Right renal pelvis (tissue), 4 donors: Measurements from ENCODE around the gene TRAT1. TPM values are rescaled to one million over a fixed set of nuclear protein-coding genes. Genes with fewer than 3 reads are reported as not detected.
"Not testable (repeated sequence)": the region's sequence is repeated elsewhere in the genome, so short reads cannot be mapped to it uniquely, and the experiment has no call there.

Experiments used
- DNase-seq, 4 donors: peaks; one replicate each; pipeline ENCODE4 v3.0.0-alpha.2; 2013; ENCODE audit warnings: low read depth in 4 of 4, low spot score in 3 of 4, missing footprints in 1 of 4
- polyA plus RNA-seq, 4 donors: library from polyadenylated mRNA; unstranded; fragments of 120-200 nt; gene quantifications; one replicate each; pipeline ENCODE4 v1.2.1, GENCODE V29; 2013; ENCODE audit not compliant: insufficient read length in 4 of 4

Gene TRAT1, protein sequence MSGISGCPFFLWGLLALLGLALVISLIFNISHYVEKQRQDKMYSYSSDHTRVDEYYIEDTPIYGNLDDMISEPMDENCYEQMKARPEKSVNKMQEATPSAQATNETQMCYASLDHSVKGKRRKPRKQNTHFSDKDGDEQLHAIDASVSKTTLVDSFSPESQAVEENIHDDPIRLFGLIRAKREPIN
- under 1 TPM in 2 of 4 donors, not detected in 2; 0.21 to 0.22 TPM for polyA plus RNA-seq

DNA sequence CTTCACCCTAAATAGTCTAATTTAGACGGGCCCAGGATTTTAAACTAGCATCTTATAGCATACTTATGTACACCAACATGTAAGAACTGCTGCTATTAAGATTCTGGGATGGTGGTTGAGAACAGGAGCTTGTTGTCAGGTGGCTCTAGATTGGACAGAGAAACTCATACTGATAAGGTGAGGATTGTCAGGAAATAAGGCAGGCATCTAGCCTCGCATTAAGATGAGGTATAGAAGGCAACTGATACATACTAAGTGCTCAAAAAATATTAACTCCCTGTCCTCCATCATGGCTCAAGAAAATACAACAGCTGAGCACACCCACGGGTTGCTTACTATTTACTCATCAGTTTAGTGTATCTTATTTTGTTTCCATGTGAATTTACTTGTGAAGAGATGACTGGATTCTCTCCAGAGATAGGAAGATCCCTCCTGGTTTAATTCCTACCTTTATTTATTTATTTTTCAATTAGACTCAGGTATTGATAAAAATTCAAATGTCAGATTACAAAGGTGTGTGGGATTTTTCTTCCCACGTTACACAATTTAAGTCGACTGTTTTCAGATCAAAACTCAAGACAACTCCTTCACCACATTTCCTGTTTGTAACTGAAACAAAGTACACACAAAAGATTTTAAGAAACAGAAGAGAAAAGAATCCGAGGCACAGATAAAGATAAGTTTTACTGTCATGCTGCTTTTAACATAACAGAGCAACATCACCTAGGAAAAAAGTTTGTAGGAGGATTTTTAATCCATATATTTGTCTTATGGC lies at the start of gene TRAT1:
Gene TRAT1, plus strand, starts transcription at position 664 of the 775 bp plus-strand sequence. CDS start 142 bp downstream, outside the sequence.
- no peak for DNase-seq

GRCh38 chr3:108775649-108776048 lies 46.9 kb upstream of the TRAT1 start:
- DNase-seq = no peak

DNA sequence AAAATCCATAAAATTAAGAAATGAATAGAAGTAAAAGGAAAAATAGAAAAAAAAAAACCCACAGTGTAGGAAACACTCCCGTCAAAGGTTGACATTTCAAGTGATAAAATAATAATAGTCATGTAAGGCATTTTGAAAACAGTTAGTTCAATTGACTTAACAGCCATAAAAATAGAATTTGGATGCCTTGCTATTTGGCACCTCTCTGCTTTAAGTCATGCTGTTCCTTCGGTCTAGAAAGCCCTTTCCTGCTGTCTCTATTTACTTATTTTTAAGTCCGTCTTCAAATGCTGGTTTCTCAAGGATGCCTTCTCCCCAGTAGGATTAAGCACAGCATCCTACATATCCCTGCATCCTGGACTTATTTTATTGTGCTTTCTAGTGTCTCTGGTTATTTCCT lies 43.1 kb upstream of the TRAT1 start:
- no peak for DNase-seq

DNA sequence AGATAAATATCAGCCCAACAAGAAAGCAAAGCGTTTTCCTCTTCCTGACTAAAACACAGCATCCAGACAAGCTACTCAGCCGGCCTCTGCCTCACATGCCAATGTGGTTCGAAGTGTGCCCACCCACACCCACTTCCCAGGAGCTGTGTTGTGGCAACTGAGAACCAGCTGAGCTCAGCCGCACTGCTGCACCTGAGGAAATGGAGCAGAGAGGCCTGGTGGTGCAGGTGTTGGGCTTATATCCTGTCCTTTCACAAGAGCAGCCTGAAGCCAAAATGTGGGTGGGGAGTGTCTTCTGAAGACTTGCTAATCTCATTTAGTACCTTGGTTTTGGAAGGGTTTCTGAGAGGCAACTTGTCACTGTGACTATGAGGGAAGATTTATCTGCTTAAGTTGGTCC lies 42.4 kb upstream of the TRAT1 start:
- DNase-seq = no peak

GRCh38 chr3:108791473-108791872 lies 31.1 kb upstream of the TRAT1 start:
- no peak for DNase-seq

DNA sequence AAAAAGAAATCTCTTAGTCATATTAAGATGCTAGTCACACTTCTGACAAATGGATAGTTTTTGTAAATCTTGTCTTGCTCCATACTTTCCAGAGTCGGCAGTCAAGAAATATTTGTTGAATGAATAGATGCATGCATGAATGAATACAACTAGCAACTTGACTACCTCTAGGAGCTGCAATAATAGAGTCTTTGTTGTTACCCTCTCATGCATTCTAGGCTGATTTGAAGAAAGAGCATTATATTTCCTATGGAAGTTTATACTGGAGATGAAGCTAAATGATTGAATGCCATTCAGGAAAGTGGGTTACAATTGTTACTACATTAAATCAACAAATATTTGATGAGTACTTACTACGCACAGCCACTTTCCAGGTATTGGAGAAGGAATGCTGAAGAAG lies 18.1 kb upstream of the TRAT1 start:
- DNase-seq = peak in 1 of 4 donors; percentile 0

DNA sequence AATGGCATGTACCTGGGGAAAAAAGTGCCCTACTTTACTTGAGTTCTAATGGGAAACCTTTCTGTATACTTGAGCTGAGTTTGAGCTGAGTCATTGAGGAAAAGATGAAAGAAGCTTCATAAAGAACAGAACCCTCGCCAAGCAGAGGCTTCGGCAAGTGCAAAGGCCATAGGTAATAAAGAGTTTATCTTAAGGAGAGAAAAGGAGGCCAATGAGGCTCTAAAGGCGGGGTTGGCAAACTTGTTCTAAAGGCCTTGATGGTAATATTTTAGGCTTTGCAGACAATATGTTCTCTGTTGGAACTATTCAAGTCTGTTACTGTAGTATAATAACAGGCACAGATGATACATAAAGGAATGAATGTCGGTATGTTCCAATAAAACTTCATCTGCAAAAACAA lies 17.6 kb upstream of the TRAT1 start:
- DNase-seq = no peak

DNA sequence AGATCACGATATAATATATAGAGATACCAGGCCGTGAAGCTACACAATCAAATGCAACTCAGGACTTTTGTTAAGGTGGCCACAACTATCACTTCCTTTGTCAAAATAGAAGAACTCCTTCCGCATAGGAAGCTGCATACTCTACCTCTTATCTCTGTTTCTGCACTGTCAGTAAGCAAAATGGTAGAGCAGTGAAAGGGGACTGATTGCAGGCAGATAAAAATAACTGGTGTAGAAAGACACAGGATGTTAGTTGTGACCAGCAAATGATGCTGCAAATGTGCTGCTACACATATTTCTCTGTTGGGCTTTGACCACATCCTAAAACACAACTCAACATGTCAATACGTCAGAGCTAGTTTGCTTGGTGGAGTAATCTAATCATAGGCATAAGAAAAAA lies 16.3 kb upstream of the TRAT1 start:
- DNase-seq = no peak

DNA sequence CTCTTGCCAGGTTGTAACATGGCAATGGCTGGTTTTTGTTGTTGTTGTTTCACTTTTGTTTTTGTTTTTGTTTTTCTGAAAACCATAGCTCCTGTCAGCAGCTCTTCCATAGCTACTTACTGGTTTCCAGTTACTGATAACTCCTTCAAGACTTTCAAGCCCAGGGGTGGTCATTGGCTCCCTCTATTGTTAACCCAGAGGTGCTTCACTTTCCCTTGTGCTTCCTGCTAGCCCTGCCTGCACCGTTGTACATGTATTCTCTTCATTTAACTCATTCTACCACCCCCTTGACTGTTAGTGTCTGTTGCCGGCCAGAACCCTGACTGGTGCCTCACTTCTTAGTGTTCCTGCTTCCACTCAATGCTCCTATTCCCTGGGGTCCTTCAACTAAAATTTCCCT lies 4.2 kb upstream of the TRAT1 start:
- no peak for DNase-seq

- no peak for DNase-seq
Observed at GRCh38 chr3:108820586-108820985, 2.0 kb upstream of the TRAT1 start.

DNA sequence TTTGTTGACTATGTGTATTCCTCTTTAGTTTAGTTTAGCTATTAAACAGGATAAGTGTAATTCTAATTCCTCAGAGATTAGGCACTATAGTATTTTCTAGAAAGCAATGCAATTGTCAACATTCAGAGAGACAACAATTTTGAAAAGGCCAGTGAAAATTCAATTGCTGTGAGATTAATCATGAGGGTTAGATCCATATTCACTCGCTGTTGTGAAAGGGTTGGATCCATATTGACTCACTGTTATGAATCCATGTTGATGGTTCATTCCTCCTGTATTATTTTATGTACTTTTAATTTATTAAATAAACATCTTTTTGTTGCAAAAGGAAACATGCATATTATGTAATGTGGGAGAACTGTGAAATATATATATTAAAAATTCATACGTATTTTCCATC lies 641 bp downstream of the TRAT1 start:
- no peak for DNase-seq

GRCh38 chr3:108823803-108824202 lies 1.2 kb downstream of the TRAT1 start:
- DNase-seq = not testable (repeated sequence)

GRCh38 chr3:108826309-108827187 lies 4.0 kb downstream of the TRAT1 start:
- no peak for DNase-seq

DNA sequence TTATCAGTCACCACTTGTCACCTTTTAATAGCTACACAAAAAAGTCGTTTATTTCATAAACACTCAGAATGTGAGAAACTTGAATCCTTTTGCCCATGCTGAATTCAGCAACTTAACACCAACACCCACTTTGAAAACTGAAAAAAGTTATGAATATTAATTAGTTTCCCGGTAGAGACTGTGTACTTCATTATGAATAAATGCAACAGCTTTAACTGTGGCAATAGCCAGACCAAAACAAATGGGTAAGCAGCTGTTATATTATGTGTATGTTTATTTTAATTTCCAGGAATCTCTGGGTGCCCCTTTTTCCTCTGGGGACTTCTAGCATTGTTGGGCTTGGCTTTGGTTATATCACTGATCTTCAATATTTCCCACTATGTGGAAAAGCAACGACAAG lies 7.8 kb downstream of the TRAT1 start:
- DNase-seq = no peak

DNA sequence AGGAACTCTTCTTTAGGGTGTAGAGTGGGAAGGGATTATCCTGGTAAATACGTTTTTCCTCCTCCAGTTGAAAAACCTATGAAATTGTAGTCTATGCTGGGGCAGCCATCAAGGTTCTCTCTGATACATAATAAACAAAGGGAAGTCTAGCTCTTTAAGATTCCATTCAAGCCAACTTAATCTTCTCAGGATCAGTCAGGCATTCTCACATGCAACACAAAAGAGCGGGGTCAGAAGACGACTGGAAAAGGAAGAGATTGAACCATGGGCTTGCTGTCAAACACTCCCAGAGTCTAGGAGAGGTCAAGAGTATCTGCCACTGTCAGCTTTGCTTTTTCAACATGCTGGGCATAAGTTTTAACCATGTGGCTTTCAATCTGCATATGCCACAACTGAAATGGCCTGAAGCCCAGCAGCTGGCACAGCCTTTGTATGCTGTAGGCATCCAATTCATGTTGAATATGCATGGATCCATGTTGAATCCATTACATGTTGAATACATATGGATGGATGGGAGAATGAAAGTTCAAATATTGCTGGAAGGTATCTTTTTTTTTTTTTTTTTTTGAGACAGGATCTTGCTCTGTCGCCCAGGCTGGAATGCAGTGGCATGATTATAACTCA lies 8.5 kb downstream of the TRAT1 start:
- DNase-seq = no peak

GRCh38 chr3:108833611-108834010 lies 11.0 kb downstream of the TRAT1 start:
- no peak for DNase-seq

- DNase-seq = no peak
Observed at GRCh38 chr3:108834551-108834950, 12.0 kb downstream of the TRAT1 start.

GRCh38 chr3:108835101-108835500 lies 12.5 kb downstream of the TRAT1 start:
- no peak for DNase-seq

- DNase-seq = no peak
Observed at GRCh38 chr3:108838436-108838835, 15.8 kb downstream of the TRAT1 start.

DNA sequence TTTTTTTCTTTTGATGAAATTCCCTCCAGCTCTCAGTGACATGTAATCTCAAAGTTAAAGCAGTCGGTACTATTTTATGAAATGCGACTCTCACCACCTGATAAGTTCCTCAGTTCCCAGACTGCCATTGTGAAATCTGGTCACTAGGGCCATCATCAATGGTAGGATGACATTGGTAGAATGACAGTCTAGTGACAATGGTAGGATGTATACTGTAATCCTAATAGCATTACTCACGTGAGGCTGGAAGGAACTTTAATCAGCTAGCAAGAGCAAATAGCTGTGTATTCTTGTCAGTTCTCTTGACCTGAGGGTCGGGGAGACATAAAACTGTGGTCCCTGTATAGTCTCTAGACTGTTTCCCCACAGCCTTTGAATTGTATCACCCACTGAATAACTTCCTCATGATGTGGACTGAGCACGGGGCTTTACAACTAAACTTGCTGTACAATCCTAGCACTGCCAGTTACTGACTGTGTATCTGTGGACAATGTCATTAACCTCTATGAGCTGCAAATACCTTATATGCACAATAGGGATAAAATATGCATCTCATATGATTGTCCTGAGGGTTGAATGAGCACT lies 23.2 kb downstream of the TRAT1 start:
- no peak for DNase-seq
